H9 (cell line): ENCODE results near the gene CCDC110. TPM values are rescaled to one million over a fixed set of nuclear protein-coding genes. Genes with fewer than 3 reads are reported as not detected.

Experiments
- DNase-seq: peaks from one replicate; pipeline ENCODE4 v3.0.0-alpha.2; 2017
- H2AFZ ChIP-seq: one replicate; pipeline ENCODE4 v1.6.1; 2013; ENCODE audit warnings: mild to moderate bottlenecking, low read length, control low read depth, moderate library complexity
- H2AK5ac ChIP-seq: 2 replicates; pipeline ENCODE4 v1.6.1; 2013; ENCODE audit warnings: low read length, control low read depth, mixed read lengths; ENCODE audit not compliant: insufficient read length
- H2BK120ac ChIP-seq: one replicate; pipeline ENCODE4 v1.6.1; 2013; ENCODE audit warnings: low read depth, mild to moderate bottlenecking, low read length, control low read depth, inconsistent platforms; ENCODE audit not compliant: poor library complexity, severe bottlenecking
- H2BK12ac ChIP-seq: 2 replicates; pipeline ENCODE4 v1.6.1; 2013; ENCODE audit warnings: low read length, control low read depth, mixed read lengths, low read depth; ENCODE audit not compliant: insufficient read length
- H2BK15ac ChIP-seq: 2 replicates; pipeline ENCODE4 v1.6.1; 2013; ENCODE audit warnings: low read depth, low read length, control low read depth
- H2BK20ac ChIP-seq: one replicate; pipeline ENCODE4 v1.6.1; 2013; ENCODE audit warnings: low read depth, mild to moderate bottlenecking, low read length, control low read depth, inconsistent platforms; ENCODE audit not compliant: poor library complexity, severe bottlenecking
- H2BK5ac ChIP-seq: 2 replicates; pipeline ENCODE4 v1.6.1; 2013; ENCODE audit warnings: low read length, control low read depth, mixed read lengths; ENCODE audit not compliant: insufficient read length
- H3K14ac ChIP-seq: 2 replicates; pipeline ENCODE4 v1.6.1; 2013; ENCODE audit warnings: low read length, control low read depth; ENCODE audit not compliant: insufficient read depth
- H3K18ac ChIP-seq: 2 replicates; pipeline ENCODE4 v1.6.1; 2013; ENCODE audit warnings: low read depth, mild to moderate bottlenecking, mixed read lengths, low read length, control low read depth; ENCODE audit not compliant: insufficient read length
- H3K23ac ChIP-seq: 2 replicates; pipeline ENCODE4 v1.6.1; 2013; ENCODE audit warnings: low read length, control low read depth, mixed read lengths, low read depth; ENCODE audit not compliant: insufficient read length
- H3K23me2 ChIP-seq: 2 replicates; pipeline ENCODE4 v1.6.1; 2013; ENCODE audit warnings: low read depth, mild to moderate bottlenecking, mixed read lengths, low read length, control low read depth; ENCODE audit not compliant: insufficient read length, poor library complexity, severe bottlenecking
- H3K27ac ChIP-seq: 2 replicates; pipeline ENCODE4 v1.5.1; 2013; ENCODE audit warnings: low read length, control low read depth, mixed read lengths, low read depth; ENCODE audit not compliant: insufficient read length
- H3K27me3 ChIP-seq: 2 replicates; pipeline ENCODE4 v1.6.1; 2013; ENCODE audit warnings: low read length, control low read depth, inconsistent platforms; ENCODE audit not compliant: insufficient read depth
- H3K4ac ChIP-seq: 2 replicates; pipeline ENCODE4 v1.6.1; 2013; ENCODE audit warnings: low read depth, mild to moderate bottlenecking, control low read depth, inconsistent platforms, low read length, moderate library complexity
- H3K4me1 ChIP-seq: 2 replicates; pipeline ENCODE4 v1.6.1; 2013; ENCODE audit warnings: low read length, control low read depth, inconsistent platforms; ENCODE audit not compliant: insufficient read depth
- H3K4me2 ChIP-seq: 2 replicates; pipeline ENCODE4 v1.6.1; 2013; ENCODE audit warnings: low read length, control low read depth, mixed read lengths; ENCODE audit not compliant: insufficient read length, insufficient read depth
- H3K56ac ChIP-seq: 2 replicates; pipeline ENCODE4 v1.6.1; 2013; ENCODE audit warnings: low read depth, mild to moderate bottlenecking, mixed read lengths, low read length, control low read depth; ENCODE audit not compliant: insufficient read length
- H3K79me1 ChIP-seq: 2 replicates; pipeline ENCODE4 v1.6.1; 2013; ENCODE audit warnings: low read depth, mild to moderate bottlenecking, moderate library complexity, low read length, control low read depth, inconsistent platforms; ENCODE audit not compliant: insufficient read depth, poor library complexity, severe bottlenecking
- H3K79me2 ChIP-seq: 2 replicates; pipeline ENCODE4 v1.6.1; 2013; ENCODE audit warnings: low read length, control low read depth, inconsistent platforms; ENCODE audit not compliant: insufficient read depth
- H3K9ac ChIP-seq: 2 replicates; pipeline ENCODE4 v1.6.1; 2013; ENCODE audit warnings: low read length, control low read depth, mixed read lengths; ENCODE audit not compliant: insufficient read length; ENCODE audit errors: extremely low read depth
- H3K9me3 ChIP-seq: one replicate; pipeline ENCODE4 v1.6.1; 2013; ENCODE audit warnings: low read depth, low read length, inconsistent platforms; ENCODE audit not compliant: control insufficient read depth
- H3T11ph ChIP-seq: one replicate; pipeline ENCODE4 v1.6.1; 2013; ENCODE audit warnings: mild to moderate bottlenecking, low read length, control low read depth, inconsistent platforms
- H4K20me1 ChIP-seq: one replicate; pipeline ENCODE4 v1.6.1; 2013; ENCODE audit not compliant: control insufficient read depth, insufficient read length, insufficient read depth
- H4K5ac ChIP-seq: 2 replicates; pipeline ENCODE4 v1.6.1; 2013; ENCODE audit warnings: low read depth, mild to moderate bottlenecking, mixed read lengths, low read length, control low read depth; ENCODE audit not compliant: insufficient read length
- H4K8ac ChIP-seq: replicated peaks from 2 replicates; pipeline ENCODE4 v1.6.1; 2013; ENCODE audit warnings: low read length, control low read depth, mixed read lengths, low read depth; ENCODE audit not compliant: insufficient read length
- H4K91ac ChIP-seq: 2 replicates; pipeline ENCODE4 v1.6.1; 2013; ENCODE audit warnings: low read depth, mild to moderate bottlenecking, moderate library complexity, mixed read lengths, low read length, control low read depth; ENCODE audit not compliant: insufficient read length
- H3K27ac Mint-ChIP-seq, 3 experiments: 2 replicates in 2 of 3; 3 replicates in 1 of 3; pipeline ENCODE4 v1.8.0; 2020 to 2021; ENCODE audit warnings: mixed read lengths in 3 of 3, mild to moderate bottlenecking in 1 of 3, moderate library complexity in 1 of 3
- H3K27me3 Mint-ChIP-seq: 2 replicates; pipeline ENCODE4 v1.8.0; 2021; ENCODE audit warnings: low read depth, mild to moderate bottlenecking, moderate library complexity, mixed read lengths
- H3K36me3 Mint-ChIP-seq, 3 experiments: 2 replicates in 2 of 3; 3 replicates in 1 of 3; pipeline ENCODE4 v1.8.0; 2020 to 2021; ENCODE audit warnings: low read depth in 3 of 3, mixed read lengths in 3 of 3; ENCODE audit not compliant: insufficient read depth in 1 of 3
- H3K4me1 Mint-ChIP-seq, 2 experiments: 2 replicates each; pipeline ENCODE4 v1.8.0; 2020; ENCODE audit warnings: mixed read lengths in 2 of 2
- H3K4me3 Mint-ChIP-seq, 2 experiments: 2 replicates in 1 of 2; 3 replicates in 1 of 2; pipeline ENCODE4 v1.8.0; 2020 to 2021; ENCODE audit warnings: mild to moderate bottlenecking in 2 of 2, mixed read lengths in 2 of 2, moderate library complexity in 1 of 2
- H3K9me3 Mint-ChIP-seq, 2 experiments: 2 replicates in 1 of 2; 3 replicates in 1 of 2; pipeline ENCODE4 v1.8.0; 2020; ENCODE audit warnings: mild to moderate bottlenecking in 2 of 2, mixed read lengths in 2 of 2, moderate library complexity in 1 of 2
- whole genome bisulfite sequencing: extraction: QIAGEN DNeasy Blood & Tissue Kit; methylation state at CpG from one replicate; pipeline ENCODE4 v1.1.7; 2013; ENCODE audit warnings: missing lambda C conversion rate, low lambda C conversion rate, mixed read lengths; ENCODE audit not compliant: insufficient read length; ENCODE audit errors: extremely low coverage; 5-methylcytosine and 5-hydroxymethylcytosine counted together
- total RNA-seq: library from RNA; stranded (reverse); gene quantifications from 2 replicates; pipeline ENCODE4 v1.2.1, GENCODE V29; 2021
- TF ChIP-seq, protein P1 (sequence below): fragments of 200-600 bp; sonication (generic); conservative IDR thresholded peaks from 3 replicates; pipeline ENCODE4 v1.8.0; 2021; ENCODE audit warnings: antibody characterized with exemption, mild to moderate bottlenecking

The CCDC110 gene
- total RNA-seq, 1 experiment from 2014 or later = 2.3 TPM

DNA sequence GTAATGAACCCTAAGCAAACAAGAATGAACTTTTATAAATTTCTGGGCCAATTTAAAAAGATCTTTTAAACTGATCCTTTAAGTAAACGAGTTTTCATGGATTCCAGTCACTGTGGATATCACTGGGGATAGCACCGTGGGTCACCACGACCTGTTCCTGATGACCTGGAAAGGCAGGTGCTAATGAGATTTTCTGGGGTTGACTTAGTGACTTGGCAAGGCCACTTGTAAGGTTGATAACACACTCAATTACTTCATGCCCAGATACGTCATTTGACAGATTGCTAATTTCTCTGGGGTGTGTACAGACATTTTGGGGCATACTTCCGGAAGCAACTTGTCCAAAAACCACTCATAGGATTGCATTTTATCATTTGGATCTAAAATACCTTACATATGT is 39.3 kb upstream of the CCDC110 start:
- Histone ChIP-seq H3K4me1 (no peaks in the 10 kb centered on the region), H2BK12ac (no peak overlapping the region), H3K27ac (peak overlapping the region; percentile 45), H3K4ac (no peak overlapping the region), H2AFZ (no peak overlapping the region), H3K27me3 (no peaks in the 10 kb centered on the region), H3K9ac (no peak overlapping the region), H2BK5ac (no peak overlapping the region), H2BK15ac (no peak overlapping the region), H4K20me1 (no peaks in the 10 kb centered on the region), H2BK20ac (no peak overlapping the region), H3K14ac (no peak overlapping the region), H3K79me1 (no peaks in the 10 kb centered on the region), H3K79me2 (no peaks in the 10 kb centered on the region), H2BK120ac (no peak overlapping the region), H3K4me2 (no peak overlapping the region), H3T11ph (no peak overlapping the region), H4K91ac (no peak overlapping the region), H3K56ac (no peak overlapping the region), H3K9me3 (no peaks in the 10 kb centered on the region), H2AK5ac (no peak overlapping the region), H3K18ac (no peak overlapping the region), H4K5ac (no peak overlapping the region), H3K23me2 (no peaks in the 10 kb centered on the region), H4K8ac (no peak overlapping the region), H3K23ac (no peak overlapping the region)
- peaks cover 0 to 4% (median 0%) of the 10 kb centered on the region in 3 experiments; a peak in 1 of 7 replicates for H3K36me3 Mint-ChIP-seq
- H3K27ac Mint-ChIP-seq = no peak overlapping the region
- no CpG with 5 or more reads among the region's 5 CpGs for WGBS
- TF ChIP-seq, protein P1, sequence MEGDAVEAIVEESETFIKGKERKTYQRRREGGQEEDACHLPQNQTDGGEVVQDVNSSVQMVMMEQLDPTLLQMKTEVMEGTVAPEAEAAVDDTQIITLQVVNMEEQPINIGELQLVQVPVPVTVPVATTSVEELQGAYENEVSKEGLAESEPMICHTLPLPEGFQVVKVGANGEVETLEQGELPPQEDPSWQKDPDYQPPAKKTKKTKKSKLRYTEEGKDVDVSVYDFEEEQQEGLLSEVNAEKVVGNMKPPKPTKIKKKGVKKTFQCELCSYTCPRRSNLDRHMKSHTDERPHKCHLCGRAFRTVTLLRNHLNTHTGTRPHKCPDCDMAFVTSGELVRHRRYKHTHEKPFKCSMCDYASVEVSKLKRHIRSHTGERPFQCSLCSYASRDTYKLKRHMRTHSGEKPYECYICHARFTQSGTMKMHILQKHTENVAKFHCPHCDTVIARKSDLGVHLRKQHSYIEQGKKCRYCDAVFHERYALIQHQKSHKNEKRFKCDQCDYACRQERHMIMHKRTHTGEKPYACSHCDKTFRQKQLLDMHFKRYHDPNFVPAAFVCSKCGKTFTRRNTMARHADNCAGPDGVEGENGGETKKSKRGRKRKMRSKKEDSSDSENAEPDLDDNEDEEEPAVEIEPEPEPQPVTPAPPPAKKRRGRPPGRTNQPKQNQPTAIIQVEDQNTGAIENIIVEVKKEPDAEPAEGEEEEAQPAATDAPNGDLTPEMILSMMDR = no peak
- no peak overlapping the region for H3K4me3 Mint-ChIP-seq
- H3K4me1 Mint-ChIP-seq = peaks cover 3 to 4% of the 10 kb centered on the region in 2 experiments; a peak in 2 of 4 replicates
- no peaks in the 10 kb centered on the region for H3K27me3 Mint-ChIP-seq
- DNase-seq = no peak
- no peaks in the 10 kb centered on the region; a peak in 1 of 5 replicates for H3K9me3 Mint-ChIP-seq
